Measurements from ENCODE around the gene TMCO2. TPM values are rescaled to one million over a fixed set of nuclear protein-coding genes. Genes with fewer than 3 reads are reported as not detected.
A peak's percentile ranks its signal among the peaks of the same experiment; 100 is the strongest.

Gene TMCO2
- total and polyA plus RNA-seq, 10 of the 15 experiments (the other 5 are each of a cell fraction or from before 2014, with no cell fraction given) = not detected

GRCh38 chr1:40232444-40232843 is 15.3 kb upstream of the TMCO2 start (continued):
- TF ChIP-seq CEBPZ (IDR thresholded peaks at IDR 0.05; ENCODE audit: low read depth, low read length) = no peak
- peak in 1 of 2 experiments; percentile 51; a peak in 1 of 4 replicates for TF ChIP-seq ETV6 (conservative IDR thresholded peaks at IDR 0.05 in 1 of 2, IDR thresholded peaks at IDR 0.05 in 1 of 2; ENCODE audit: borderline replicate concordance in 1 of 2, low read depth in 1 of 2)
- TF ChIP-seq CUX1 (IDR thresholded peaks at IDR 0.05; ENCODE audit: insufficient replicate concordance, low read depth, low read length) = no peak
- no peak for TF ChIP-seq ZSCAN29 (IDR thresholded peaks at IDR 0.05)
- TF ChIP-seq SKIL (IDR thresholded peaks at IDR 0.05; ENCODE audit: low read depth, poor library complexity, severe bottlenecking) = peak; percentile 95
- TF ChIP-seq RUNX3 (IDR thresholded peaks at IDR 0.05; ENCODE audit: low read length) = peak; percentile 93
- TF ChIP-seq TCF3 (IDR thresholded peaks at IDR 0.05; ENCODE audit: borderline replicate concordance, insufficient read depth, low read depth, low read length) = no peak
- no peak for TF ChIP-seq TARDBP (IDR thresholded peaks at IDR 0.05; ENCODE audit: borderline replicate concordance)
- no peak for TF ChIP-seq PRDM15 (CRISPR knock-in tag; IDR thresholded peaks at IDR 0.05)
- TF ChIP-seq ATF3 (IDR thresholded peaks at IDR 0.05; ENCODE audit: borderline replicate concordance, extremely low read depth, low read depth, low read length) = no peak
- TF ChIP-seq POLR2AphosphoS2 (IDR thresholded peaks at IDR 0.05; ENCODE audit: low read depth, low read length) = no peak
- TF ChIP-seq SREBF1 (IDR thresholded peaks at IDR 0.05; ENCODE audit: low read length) = no peak
- no peak for TF ChIP-seq RB1 (IDR thresholded peaks at IDR 0.05; ENCODE audit: borderline replicate concordance)
